Measurements from ENCODE around the gene RBM3.
"Not testable (repeated sequence)": the region's sequence is repeated elsewhere in the genome, so short reads cannot be mapped to it uniquely, and the experiment has no call there.

RBM3 gene

GRCh38 chrX:48574270-48575266 lies at the start of gene RBM3:
TSS of gene RBM3 (plus strand) at chrX:48574484. CDS start at chrX:48575181, 697 bp downstream.
- peak; percentile 92 for DNase-seq (ENCODE audit: low read depth)

GRCh38 chrX:48525853-48526252 lies 48.4 kb upstream of the RBM3 start:
- DNase-seq (ENCODE audit: low read depth) = not testable (repeated sequence)

GRCh38 chrX:48530736-48531135 lies 43.5 kb upstream of the RBM3 start:
- peak; percentile 14 for DNase-seq (ENCODE audit: low read depth)

- peak; percentile 78 for DNase-seq (ENCODE audit: low read depth)
Measured at GRCh38 chrX:48531358-48531959, 42.8 kb upstream of the RBM3 start.

- no peak for DNase-seq (ENCODE audit: low read depth)
Measured at GRCh38 chrX:48532161-48532560, 42.1 kb upstream of the RBM3 start.

- DNase-seq (ENCODE audit: low read depth) = no peak
Measured at GRCh38 chrX:48533165-48533564, 41.1 kb upstream of the RBM3 start.

- no peak for DNase-seq (ENCODE audit: low read depth)
Measured at GRCh38 chrX:48538641-48539344, 35.5 kb upstream of the RBM3 start.

GRCh38 chrX:48539345-48540027 lies 34.8 kb upstream of the RBM3 start, which contains the start of gene TBC1D25:
TSS of gene TBC1D25 (plus strand) at chrX:48539714. CDS start at chrX:48539798, 84 bp downstream.
- DNase-seq (ENCODE audit: low read depth) = peak; percentile 97

- peak; percentile 53 for DNase-seq (ENCODE audit: low read depth)
Measured at GRCh38 chrX:48540028-48540375, 34.3 kb upstream of the RBM3 start.

- no peak for DNase-seq (ENCODE audit: low read depth)
Measured at GRCh38 chrX:48540480-48540879, 33.8 kb upstream of the RBM3 start.

GRCh38 chrX:48541140-48541814 lies 33.0 kb upstream of the RBM3 start:
- DNase-seq (ENCODE audit: low read depth) = no peak

- no peak for DNase-seq (ENCODE audit: low read depth)
Measured at GRCh38 chrX:48548871-48549270, 25.4 kb upstream of the RBM3 start.

GRCh38 chrX:48555731-48556325 lies 18.5 kb upstream of the RBM3 start:
- not testable (repeated sequence) for DNase-seq (ENCODE audit: low read depth)

- peak; percentile 90 for DNase-seq (ENCODE audit: low read depth)
Measured at GRCh38 chrX:48558271-48558670, 16.0 kb upstream of the RBM3 start.

GRCh38 chrX:48559636-48560035 lies 14.6 kb upstream of the RBM3 start:
- DNase-seq (ENCODE audit: low read depth) = no peak

GRCh38 chrX:48560056-48560455 lies 14.2 kb upstream of the RBM3 start:
- DNase-seq (ENCODE audit: low read depth) = no peak

GRCh38 chrX:48560681-48561080 lies 13.6 kb upstream of the RBM3 start:
- no peak for DNase-seq (ENCODE audit: low read depth)

- DNase-seq (ENCODE audit: low read depth) = peak; percentile 66
Measured at GRCh38 chrX:48569958-48570357, 4.3 kb upstream of the RBM3 start.

- DNase-seq (ENCODE audit: low read depth) = no peak
Measured at GRCh38 chrX:48573690-48574269, 504 bp upstream of the RBM3 start.

- no peak for DNase-seq (ENCODE audit: low read depth)
Measured at GRCh38 chrX:48575642-48576041, 1.4 kb downstream of the RBM3 start.

- DNase-seq (ENCODE audit: low read depth) = no peak
Measured at GRCh38 chrX:48576108-48576507, 1.8 kb downstream of the RBM3 start.

Data from ELR (cell line).